ENCODE results near the gene TBX15.

The TBX15 gene

GRCh38 chr1:118991448-118991847, 3.3 kb upstream of the TBX15 start:
- no peak for TF ChIP-seq CTCF (IDR thresholded peaks at IDR 0.05; ENCODE audit: borderline replicate concordance, control extremely low read depth, extremely low read depth, insufficient read depth, missing control alignments)
- in situ Hi-C loops (cut with MboI; ENCODE audit: low sequenced_read_pairs, unreplicated experiment) = no loop called here
- DNase-seq (ENCODE audit: low spot score) = no peak

- DNase-seq (ENCODE audit: low spot score) = no peak
- TF ChIP-seq CTCF (IDR thresholded peaks at IDR 0.05; ENCODE audit: borderline replicate concordance, control extremely low read depth, extremely low read depth, insufficient read depth, missing control alignments) = no peak
- in situ Hi-C loops (cut with MboI; ENCODE audit: low sequenced_read_pairs, unreplicated experiment) = no loop called here
Measured at GRCh38 chr1:118990513-118991152, 2.5 kb upstream of the TBX15 start.

- DNase-seq (ENCODE audit: low spot score) = no peak
- in situ Hi-C loops (cut with MboI; ENCODE audit: low sequenced_read_pairs, unreplicated experiment) = no loop called here
- no peak for TF ChIP-seq CTCF (IDR thresholded peaks at IDR 0.05; ENCODE audit: borderline replicate concordance, control extremely low read depth, extremely low read depth, insufficient read depth, missing control alignments)
Measured at GRCh38 chr1:118989878-118990378, 1.8 kb upstream of the TBX15 start.

- TF ChIP-seq CTCF (IDR thresholded peaks at IDR 0.05; ENCODE audit: borderline replicate concordance, control extremely low read depth, extremely low read depth, insufficient read depth, missing control alignments) = no peak
- DNase-seq (ENCODE audit: low spot score) = no peak
- in situ Hi-C loops (cut with MboI; ENCODE audit: low sequenced_read_pairs, unreplicated experiment) = no loop called here
Measured at GRCh38 chr1:118989006-118989815, 1.1 kb upstream of the TBX15 start.

GRCh38 chr1:118987468-118988185, 516 bp downstream of the TBX15 start:
- in situ Hi-C loops (cut with MboI; ENCODE audit: low sequenced_read_pairs, unreplicated experiment) = no loop called here
- DNase-seq (ENCODE audit: low spot score) = no peak
- TF ChIP-seq CTCF (IDR thresholded peaks at IDR 0.05; ENCODE audit: borderline replicate concordance, control extremely low read depth, extremely low read depth, insufficient read depth, missing control alignments) = no peak

All from GM13976 (cell line).